Colonic mucosa (tissue), 4 donors: ENCODE measurements around the gene PPL. TPM values are rescaled to one million over a fixed set of nuclear protein-coding genes. Genes with fewer than 3 reads are reported as not detected.

Experiments used
- DNase-seq: peaks from one replicate; pipeline ENCODE4 v3.0.0-alpha.2; 2020
- H3K27ac ChIP-seq: fragments of 200-600 bp; one replicate; pipeline ENCODE4 v1.8.0; 2021
- H3K27me3 ChIP-seq: fragments of 200-600 bp; one replicate; pipeline ENCODE4 v1.8.0; 2021
- H3K36me3 ChIP-seq: fragments of 200-600 bp; one replicate; pipeline ENCODE4 v1.8.0; 2021
- H3K4me1 ChIP-seq: fragments of 200-600 bp; one replicate; pipeline ENCODE4 v1.8.0; 2021; ENCODE audit warnings: mild to moderate bottlenecking
- H3K4me3 ChIP-seq: fragments of 200-600 bp; one replicate; pipeline ENCODE4 v1.8.0; 2021
- H3K9ac ChIP-seq, 2 donors: one replicate each; pipeline ENCODE4 v1.7.0; 2013; ENCODE audit warnings: control low read depth in 2 of 2, low read depth in 2 of 2, low read length in 2 of 2
- H3K9me3 ChIP-seq: fragments of 200-600 bp; one replicate; pipeline ENCODE4 v1.8.0; 2021
- intact Hi-C: fragments of 100-400 bp; cut with DNase I; formaldehyde crosslinking; loops from one replicate; pipeline ENCODE4 v1.14.1; 2022
- total RNA-seq, 2 donors: library from RNA; stranded (reverse); fragmentation: NEBNext Ultra II Directional in 1 of 2; extraction: Animal tissue kit (Norgen Biotek cat#: 25700) in 1 of 2; gene quantifications; one replicate each; pipeline ENCODE4 v1.2.1, GENCODE V29; 2021
- TF ChIP-seq, protein P1 (sequence below): fragments of 200-600 bp; IDR thresholded peaks from one replicate; pipeline ENCODE4 v1.8.0; 2022; ENCODE audit warnings: antibody characterized with exemption, mild to moderate bottlenecking
- donor health status: healthy.
- donor health status: DM: no; HTN: no; CAD: no.
- donor health status: DM: no; HTN: no; CAD: no.

The PPL gene
- total RNA-seq, 2 donors from 2014 or later = 11.5 to 14.1 TPM

DNA sequence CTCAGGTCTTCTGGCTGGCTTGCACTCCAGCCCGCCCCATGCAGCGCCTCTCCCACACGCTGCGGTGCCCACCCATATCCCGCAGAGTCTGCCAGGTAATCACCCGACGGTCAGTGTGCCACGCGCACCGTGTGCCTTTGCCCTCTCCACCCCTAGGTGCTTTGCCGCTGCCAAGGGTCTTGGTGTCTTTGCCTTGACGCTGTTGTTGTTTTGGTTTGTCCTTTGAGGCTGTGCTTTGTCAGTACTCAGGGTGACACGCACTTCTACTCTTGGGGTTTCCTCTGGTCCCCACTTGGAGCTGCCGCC lies 59.6 kb downstream of the PPL start:
- H3K9ac ChIP-seq = no peak overlapping the region
- intact Hi-C loops = no loop called here
- H3K36me3 ChIP-seq = peaks cover 27% of the 10 kb centered on the region
- H3K4me3 ChIP-seq = no peak overlapping the region
- H3K4me1 ChIP-seq = no peaks in the 10 kb centered on the region
- H3K9me3 ChIP-seq = no peaks in the 10 kb centered on the region
- H3K27ac ChIP-seq = no peak overlapping the region
- no peaks in the 10 kb centered on the region for H3K27me3 ChIP-seq
- no peak for DNase-seq
- TF ChIP-seq, protein P1, sequence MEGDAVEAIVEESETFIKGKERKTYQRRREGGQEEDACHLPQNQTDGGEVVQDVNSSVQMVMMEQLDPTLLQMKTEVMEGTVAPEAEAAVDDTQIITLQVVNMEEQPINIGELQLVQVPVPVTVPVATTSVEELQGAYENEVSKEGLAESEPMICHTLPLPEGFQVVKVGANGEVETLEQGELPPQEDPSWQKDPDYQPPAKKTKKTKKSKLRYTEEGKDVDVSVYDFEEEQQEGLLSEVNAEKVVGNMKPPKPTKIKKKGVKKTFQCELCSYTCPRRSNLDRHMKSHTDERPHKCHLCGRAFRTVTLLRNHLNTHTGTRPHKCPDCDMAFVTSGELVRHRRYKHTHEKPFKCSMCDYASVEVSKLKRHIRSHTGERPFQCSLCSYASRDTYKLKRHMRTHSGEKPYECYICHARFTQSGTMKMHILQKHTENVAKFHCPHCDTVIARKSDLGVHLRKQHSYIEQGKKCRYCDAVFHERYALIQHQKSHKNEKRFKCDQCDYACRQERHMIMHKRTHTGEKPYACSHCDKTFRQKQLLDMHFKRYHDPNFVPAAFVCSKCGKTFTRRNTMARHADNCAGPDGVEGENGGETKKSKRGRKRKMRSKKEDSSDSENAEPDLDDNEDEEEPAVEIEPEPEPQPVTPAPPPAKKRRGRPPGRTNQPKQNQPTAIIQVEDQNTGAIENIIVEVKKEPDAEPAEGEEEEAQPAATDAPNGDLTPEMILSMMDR = no peak

DNA sequence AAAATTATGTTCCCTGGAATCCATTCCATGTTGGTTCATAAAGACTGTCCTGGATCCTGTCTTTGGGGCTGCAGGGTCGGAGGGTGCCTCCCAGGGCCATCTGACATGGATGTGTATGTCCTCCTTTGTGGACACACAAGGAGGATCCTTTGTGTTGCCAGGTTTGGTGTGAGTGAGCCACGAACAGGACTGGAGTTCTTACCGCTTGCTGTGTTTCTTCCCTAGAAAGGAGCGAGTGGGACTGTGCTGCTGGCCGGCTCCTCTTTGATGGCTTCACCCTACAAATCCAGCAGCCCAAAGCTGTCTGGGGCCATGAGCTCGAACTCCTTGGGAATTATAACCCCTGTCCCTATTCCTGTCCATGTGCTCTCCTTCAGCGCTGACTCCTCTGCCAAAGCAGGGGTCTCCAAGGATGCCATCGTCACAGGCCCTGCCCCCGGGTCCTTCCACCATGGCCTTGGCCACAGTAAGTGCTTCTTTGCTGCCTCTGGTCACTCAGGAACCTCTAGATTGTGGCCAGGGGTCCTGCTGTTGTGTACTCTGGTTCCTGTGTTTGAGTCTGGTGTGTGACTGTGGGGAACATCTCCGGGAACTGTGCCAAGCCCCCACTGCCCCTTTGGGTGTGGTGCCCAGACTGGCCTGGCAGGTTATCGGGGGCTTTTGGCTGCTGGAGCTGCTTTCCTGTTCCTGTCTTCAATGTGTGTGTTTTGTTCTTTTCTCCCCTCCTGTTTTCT lies 60.1 kb downstream of the PPL start:
- H3K9ac ChIP-seq = no peak overlapping the region
- no peaks in the 10 kb centered on the region for H3K27me3 ChIP-seq
- H3K4me1 ChIP-seq = no peaks in the 10 kb centered on the region
- H3K27ac ChIP-seq = no peak overlapping the region
- intact Hi-C loops = no loop called here
- no peak overlapping the region for H3K4me3 ChIP-seq
- DNase-seq = no peak
- H3K36me3 ChIP-seq = peaks cover 27% of the 10 kb centered on the region
- TF ChIP-seq, protein P1 = no peak
- no peaks in the 10 kb centered on the region for H3K9me3 ChIP-seq

DNA sequence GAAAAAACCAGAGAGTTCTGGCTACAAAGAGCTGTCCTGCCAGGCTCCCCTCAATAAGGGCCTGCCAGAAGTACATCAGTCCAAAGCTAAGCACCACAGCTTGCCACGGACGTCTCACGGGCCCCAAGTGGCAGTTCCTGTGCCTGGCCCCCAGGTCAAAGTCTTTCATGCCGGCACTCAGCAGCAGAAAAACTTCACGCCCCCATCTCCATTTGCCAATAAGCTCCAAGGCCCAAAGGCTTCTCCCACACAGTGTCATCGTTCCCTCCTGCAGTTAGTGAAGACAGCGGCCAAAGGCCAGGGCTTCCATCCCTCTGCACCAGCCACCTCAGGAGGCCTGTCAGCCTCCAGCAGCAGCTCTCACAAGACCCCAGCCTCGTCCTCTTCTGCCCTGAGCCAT lies 62.3 kb downstream of the PPL start:
- TF ChIP-seq, protein P1 = no peak
- H3K36me3 ChIP-seq = peaks cover 18% of the 10 kb centered on the region
- no peak for DNase-seq

DNA sequence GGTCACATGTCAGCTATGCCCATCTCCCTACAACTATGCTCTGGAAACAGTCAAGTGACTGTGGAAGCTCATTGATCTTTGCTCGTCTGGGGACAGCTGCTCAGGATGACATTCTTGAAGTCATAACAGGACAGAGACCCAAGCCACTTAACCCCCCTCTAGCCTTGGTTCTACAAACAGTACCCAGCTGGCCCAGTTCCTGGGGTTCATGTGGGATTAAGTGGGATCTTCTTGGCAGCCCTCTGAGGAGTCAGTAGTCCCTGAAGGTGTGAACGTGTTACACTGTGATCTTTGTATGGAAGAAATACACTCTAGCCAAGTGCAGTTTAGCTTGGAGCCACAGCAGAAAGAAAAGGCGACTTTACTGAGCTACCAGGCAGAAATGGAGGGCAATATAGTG lies 63.9 kb downstream of the PPL start:
- intact Hi-C loops = no loop called here
- TF ChIP-seq, protein P1 = no peak
- no peak overlapping the region for H3K4me3 ChIP-seq
- H3K4me1 ChIP-seq = no peaks in the 10 kb centered on the region
- H3K9ac ChIP-seq = no peak overlapping the region
- DNase-seq = no peak
- peaks cover 18% of the 10 kb centered on the region for H3K36me3 ChIP-seq
- no peak overlapping the region for H3K27ac ChIP-seq
- no peaks in the 10 kb centered on the region for H3K9me3 ChIP-seq
- no peaks in the 10 kb centered on the region for H3K27me3 ChIP-seq

More for the DNA sequence above, 62.3 kb downstream of the PPL start:
- H3K4me3 ChIP-seq = no peak overlapping the region
- no peak overlapping the region for H3K9ac ChIP-seq
- no peaks in the 10 kb centered on the region for H3K4me1 ChIP-seq
- intact Hi-C loops = no loop called here
- no peaks in the 10 kb centered on the region for H3K9me3 ChIP-seq
- no peak overlapping the region for H3K27ac ChIP-seq
- H3K27me3 ChIP-seq = no peaks in the 10 kb centered on the region

DNA sequence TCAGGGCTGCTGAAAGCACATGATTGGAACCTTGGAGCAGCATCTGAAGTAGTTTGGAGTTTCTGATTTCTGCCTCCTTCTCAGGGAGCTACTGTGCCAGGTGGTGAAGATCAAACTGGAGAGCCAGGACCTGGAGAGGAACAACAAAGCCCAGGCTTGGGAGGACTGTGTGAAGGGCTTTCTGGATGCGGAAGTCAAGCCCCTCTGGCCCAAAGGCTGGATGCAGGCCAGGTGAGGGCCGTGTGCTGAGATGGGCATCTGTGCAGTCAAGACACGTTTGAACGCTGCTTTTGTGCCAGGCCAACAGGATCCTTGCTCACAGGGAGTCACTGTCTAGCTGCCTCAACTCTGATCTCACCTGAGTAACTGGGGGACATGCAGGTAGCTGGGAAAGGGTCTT lies 65.9 kb downstream of the PPL start:
- H3K9ac ChIP-seq = no peak overlapping the region
- no peak overlapping the region for H3K27ac ChIP-seq
- no peak for DNase-seq
- no peaks in the 10 kb centered on the region for H3K4me1 ChIP-seq
- H3K27me3 ChIP-seq = no peaks in the 10 kb centered on the region
- intact Hi-C loops = no loop called here
- no peak overlapping the region for H3K4me3 ChIP-seq
- H3K36me3 ChIP-seq = peaks cover 8% of the 10 kb centered on the region
- TF ChIP-seq, protein P1 = no peak
- H3K9me3 ChIP-seq = no peaks in the 10 kb centered on the region
